ENCODE results near the gene AP5Z1.
"Not testable (repeated sequence)": the region's sequence is repeated elsewhere in the genome, so short reads cannot be mapped to it uniquely, and the experiment has no call there.

Gene AP5Z1

GRCh38 chr7:4788627-4789189 is 13.3 kb downstream of the AP5Z1 start:
- no peak for DNase-seq

GRCh38 chr7:4789194-4790077 is 14.0 kb downstream of the AP5Z1 start:
- DNase-seq, result no peak

GRCh38 chr7:4790078-4790465 is 14.6 kb downstream of the AP5Z1 start:
- DNase-seq, result no peak

- DNase-seq, result no peak
Measured at GRCh38 chr7:4790516-4790991, 15.1 kb downstream of the AP5Z1 start.

DNA sequence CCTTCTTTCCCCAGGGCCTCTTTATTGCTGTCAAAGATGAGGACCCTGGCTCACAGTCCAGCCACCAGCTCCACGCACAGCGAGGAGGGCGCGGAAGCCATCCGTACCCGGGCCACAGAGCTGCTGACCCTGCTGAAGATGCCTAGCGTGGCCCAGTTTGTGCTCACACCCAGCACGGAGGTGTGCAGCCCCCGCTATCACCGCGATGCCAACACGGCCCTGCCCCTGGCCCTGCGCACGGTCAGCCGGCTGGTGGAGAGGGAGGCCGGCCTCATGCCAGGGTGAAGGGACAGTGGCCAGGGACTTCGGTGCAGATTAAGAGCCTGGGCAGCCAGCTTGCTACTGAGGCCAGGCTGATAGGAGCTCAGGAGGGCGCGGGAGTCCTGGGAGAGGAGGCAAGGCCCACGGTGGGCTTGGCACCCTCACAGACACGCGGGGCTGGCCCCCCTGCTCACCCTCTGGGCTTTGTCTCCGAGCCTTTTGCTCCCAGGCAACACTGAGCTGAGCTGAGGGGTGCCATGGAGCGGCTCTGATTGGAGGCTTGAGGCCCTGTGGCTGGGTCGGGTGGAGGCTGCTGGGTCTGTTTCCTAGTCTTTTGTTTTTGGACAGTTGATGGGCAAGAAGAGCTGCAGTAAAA is 15.8 kb downstream of the AP5Z1 start:
- no peak for DNase-seq

DNA sequence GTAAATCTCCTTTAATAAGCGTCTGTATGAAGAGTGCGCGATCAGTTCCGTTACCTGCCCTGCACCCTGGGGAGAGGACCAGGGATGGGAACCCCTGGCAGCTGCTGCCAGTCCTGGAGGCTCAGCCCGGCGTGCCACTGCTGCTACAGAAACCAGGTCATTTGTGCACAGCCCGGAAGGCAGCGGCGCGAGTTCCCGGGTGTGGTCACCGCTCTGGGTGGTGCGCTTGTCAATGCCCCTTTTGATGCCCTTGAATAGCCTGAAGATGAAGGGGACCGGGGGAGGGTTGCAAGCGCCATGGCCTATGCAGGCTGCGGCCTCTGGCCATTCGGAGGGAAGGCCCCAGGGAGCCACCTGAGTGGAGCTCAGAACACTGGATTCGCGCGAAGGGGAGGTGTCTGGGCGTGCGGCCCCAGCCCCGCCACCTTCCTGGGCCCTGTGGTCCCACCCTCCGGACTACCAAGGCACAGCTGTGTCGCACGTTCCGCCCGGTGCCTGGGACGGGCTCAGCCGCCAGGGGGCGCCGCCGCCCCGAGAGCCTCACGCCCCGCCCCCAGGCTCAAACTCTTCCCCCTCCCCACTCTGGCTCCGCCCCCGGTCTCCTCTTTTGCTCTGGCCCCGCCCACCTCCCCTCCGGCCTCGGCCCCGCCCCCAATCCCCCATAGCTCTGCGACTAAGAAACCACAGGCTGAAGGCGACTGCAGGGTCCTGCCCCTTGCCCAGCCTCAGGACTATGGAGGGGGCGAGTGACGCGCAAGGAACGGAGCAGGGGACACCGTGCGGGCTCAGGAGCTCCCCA is 16.5 kb downstream of the AP5Z1 start:
- DNase-seq, result peak; percentile 73

GRCh38 chr7:4792537-4793126 is 17.2 kb downstream of the AP5Z1 start:
- DNase-seq, result no peak

- DNase-seq, result not testable (repeated sequence)
Measured at GRCh38 chr7:4793385-4793993, 18.1 kb downstream of the AP5Z1 start.

DNA sequence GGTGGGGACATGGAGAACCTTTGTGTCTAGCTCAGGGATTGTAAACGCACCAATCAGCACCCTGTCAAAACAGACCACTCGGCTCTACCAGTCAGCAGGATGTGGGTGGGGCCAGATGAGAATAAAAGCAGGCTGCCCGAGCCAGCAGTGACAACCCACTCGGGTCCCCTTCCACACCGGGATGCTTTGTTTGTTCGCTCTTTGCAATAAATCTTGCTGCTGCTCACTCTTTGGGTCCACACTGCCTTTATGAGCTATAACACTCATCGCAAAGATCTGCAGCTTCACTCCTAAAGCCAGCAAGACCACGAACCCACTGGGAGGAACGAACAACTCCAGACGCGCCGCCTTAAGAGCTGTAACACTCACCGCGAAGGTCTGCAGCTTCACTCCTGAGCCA is 18.7 kb downstream of the AP5Z1 start:
- DNase-seq, result not testable (repeated sequence)

DNA sequence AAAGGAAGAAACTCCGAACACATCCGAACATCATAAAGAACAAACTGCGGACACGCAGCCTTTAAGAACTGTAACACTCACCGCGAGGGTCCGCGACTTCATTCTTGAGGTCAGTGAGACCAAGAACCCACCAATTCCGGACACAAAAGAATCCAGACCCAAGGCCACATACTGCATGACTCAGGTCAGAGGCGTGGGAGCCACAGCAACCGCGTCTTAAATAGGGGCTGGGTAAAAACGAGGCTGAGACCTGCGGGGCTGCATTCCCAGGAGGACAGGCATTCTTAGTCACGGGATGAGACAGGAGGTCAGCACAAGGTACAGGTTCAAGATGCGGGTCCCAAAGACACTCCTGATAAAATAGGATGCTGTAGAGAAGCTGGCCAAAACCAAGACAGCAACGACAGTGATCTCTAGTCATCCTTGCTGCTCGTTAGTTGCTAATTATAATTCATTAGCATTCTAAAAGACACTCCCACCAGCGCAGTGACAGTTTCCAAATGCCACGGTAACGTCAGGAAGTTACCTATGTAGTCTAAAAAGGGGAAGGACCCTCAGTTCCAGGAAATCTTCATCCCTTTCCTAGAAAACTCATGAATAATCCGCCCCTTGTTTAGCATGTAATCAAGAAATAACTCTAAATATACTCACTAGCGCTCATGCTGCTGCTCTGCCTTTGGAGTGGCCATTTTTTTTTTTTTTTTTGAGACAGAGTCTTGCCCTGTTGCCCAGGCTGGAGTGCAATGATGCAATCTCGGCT is 19.3 kb downstream of the AP5Z1 start:
- no peak for DNase-seq

- no peak for DNase-seq
Measured at GRCh38 chr7:4796453-4796852, 21.0 kb downstream of the AP5Z1 start.

DNA sequence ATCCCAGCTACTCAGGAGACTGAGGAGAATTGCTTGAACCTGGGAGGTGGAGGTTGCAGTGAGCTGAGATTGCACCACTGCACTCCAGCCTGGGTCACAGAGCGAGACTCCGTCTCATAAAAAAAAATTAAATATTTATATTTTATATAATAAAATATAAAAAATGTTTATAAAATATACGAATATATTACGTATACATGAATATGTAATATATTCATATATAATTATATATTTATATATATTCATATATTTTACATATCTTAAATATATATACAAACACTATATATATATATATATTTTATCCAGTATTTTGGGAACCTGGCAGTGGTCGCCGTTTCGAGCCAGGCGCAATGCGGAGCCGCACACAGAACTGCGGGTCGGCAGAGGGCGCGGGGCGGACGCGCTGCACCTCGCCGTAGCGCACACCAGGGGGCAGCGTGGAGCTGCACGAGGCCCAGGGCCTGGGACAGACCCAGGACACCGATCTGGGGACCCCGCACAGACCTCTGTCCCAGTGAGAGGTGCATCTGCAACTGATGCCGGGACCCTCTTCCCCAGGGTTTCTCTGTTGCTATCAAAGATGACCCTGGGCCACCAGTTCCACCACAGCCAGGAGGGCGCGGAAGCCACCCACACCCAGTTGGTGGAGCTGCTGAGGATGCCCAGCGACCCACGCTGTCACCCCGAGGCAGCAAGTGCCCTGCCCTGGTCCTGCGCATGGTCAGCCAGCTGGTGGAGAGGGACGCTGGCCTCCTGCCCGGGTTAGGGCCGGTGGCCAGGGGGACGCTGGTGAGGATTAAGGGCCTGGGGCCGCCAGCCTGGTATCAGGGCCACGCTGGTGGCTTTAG is 22.7 kb downstream of the AP5Z1 start:
- DNase-seq, result peak; percentile 94

DNA sequence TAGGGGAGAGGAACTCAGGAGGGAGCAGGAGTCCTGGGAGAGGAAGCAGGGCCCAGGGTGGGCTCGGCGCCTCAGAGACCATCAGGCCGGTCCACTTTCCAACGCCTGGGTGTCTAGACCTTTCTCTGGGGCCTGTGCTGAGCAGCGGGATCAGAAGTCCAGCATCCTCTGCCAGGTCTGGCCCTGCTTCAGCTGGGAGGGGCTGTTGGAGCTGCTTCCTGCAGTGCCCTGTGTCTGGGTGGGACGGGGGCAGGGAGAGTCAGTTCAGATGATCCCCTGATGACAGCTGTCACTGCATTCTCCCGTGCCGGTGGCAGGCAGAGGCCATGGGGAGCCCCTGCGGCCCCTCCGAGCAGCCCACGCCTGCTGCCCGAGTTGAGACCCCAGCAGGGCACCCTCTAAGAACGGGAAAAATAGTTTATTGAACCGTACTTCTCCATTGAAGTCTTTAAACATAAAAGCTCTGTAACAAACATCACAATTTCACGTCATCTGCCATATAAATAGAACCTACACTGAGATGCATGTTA is 23.3 kb downstream of the AP5Z1 start:
- DNase-seq, result no peak

DNA sequence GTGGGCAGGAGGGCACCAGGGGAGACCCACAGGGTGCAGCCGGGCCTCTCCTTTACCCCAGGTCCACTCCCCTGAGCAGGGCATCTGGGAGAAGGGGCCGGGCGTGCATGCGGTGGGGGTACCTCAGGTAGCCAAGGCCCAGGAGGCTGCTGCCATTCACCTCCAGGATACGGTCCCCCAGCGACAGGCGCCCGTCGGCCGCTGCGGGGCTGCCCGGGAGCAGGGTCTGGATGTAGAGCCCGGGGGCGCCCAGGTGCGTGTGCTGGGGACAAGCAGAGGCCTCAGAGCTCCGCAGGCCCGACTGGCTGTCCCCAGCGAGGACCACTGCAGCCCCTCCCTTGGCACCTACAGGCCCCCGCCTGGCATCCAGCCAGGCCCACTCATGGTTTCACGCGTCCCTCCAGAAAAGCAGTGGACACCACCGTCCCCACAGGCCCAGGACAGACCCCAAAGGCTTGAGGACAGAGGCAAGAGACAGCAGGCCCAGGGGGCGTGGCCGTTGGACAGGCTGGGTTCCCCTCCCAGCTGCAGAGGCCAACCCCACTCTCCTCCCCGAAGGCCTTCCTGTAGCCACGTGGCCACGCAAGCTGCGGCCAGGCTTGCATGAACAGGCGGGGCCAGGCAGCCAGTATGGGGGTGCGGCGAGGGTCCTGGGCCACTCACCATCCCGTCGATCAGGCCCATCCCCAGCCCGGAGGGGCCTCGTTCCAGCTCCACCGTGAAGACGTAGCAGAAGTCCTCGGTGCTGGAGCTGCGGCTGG is 24.3 kb downstream of the AP5Z1 start:
- DNase-seq, result no peak

DNA sequence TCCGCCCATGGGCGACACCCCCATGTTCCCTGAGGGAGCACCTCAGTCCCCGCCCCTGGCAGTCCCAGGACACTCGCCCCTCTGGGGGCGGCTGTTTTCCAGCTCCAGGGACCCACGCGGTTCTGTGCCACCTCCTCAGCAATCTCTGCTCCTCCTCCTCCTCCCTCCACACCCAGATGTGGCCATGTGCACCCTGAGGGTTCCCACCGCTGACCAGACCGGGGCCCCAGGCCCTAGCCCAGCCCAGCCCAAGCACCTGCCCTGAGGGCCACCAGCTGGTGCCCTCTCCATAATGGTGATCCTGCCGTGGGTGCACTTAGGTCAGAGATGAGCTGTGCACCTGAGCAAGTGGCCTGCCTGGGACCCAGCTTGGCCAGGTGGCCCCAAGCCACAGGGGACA is 25.1 kb downstream of the AP5Z1 start:
- no peak for DNase-seq

GRCh38 chr7:4800926-4801838 is 25.8 kb downstream of the AP5Z1 start:
- peak; percentile 69 for DNase-seq

- no peak for DNase-seq
Measured at GRCh38 chr7:4801839-4802231, 26.4 kb downstream of the AP5Z1 start.

DNA sequence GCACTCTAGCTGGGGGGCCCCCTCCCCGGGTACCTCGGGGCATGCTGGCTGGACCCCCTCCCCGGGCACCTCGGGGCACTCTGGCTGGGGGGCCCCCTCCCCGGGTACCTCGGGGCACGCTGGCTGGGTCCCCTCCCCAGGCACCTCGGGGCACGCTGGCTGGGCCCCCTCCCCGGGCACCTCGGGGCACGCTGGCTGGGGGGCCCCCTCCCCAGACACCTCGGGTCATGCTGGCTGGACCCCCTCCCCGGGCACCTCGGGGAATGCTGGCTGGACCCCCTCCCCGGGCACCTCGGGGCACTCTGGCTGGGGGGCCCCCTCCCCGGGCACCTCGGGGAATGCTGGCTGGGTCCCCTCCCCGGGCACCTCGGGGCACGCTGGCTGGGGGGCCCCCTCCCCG is 27.2 kb downstream of the AP5Z1 start:
- not testable (repeated sequence) for DNase-seq

All from 8988T (cell line).